ENCODE data around the gene CLDN7. TPM values are rescaled to one million over a fixed set of nuclear protein-coding genes. Genes with fewer than 3 reads are reported as not detected.

Gene CLDN7
- total RNA-seq, 2 donors from 2014 or later = 142 to 149 TPM

GRCh38 chr17:7290685-7291084 is 28.4 kb upstream of the CLDN7 start:
- Mint-ChIP-seq H3K36me3 (ENCODE audit: low read depth) (no peaks in the 10 kb centered on the region), H3K9me3 (no peaks in the 10 kb centered on the region), H3K4me1 (peaks cover 3% of the 10 kb centered on the region), H3K27me3 (ENCODE audit: insufficient read depth) (peaks cover 60% of the 10 kb centered on the region), H3K27ac (no peak overlapping the region), H3K4me3 (no peak overlapping the region)
- 87 to 89% methylated on average over 9 to 11 of the region's 11 CpGs for WGBS, 2 experiments (ENCODE audit: insufficient coverage in 1 of 2, insufficient read length in 1 of 2)
- Histone ChIP-seq H3K4me3 (ENCODE audit: low read length) (no peak overlapping the region), H3K4me1 (ENCODE audit: control insufficient read depth, insufficient read depth, low read length) (no peaks in the 10 kb centered on the region), H3K9me3 (ENCODE audit: control insufficient read depth, low read length) (no peaks in the 10 kb centered on the region), H3K36me3 (ENCODE audit: control insufficient read depth, insufficient read depth, low read length) (no peaks in the 10 kb centered on the region), H3K27ac (ENCODE audit: low read depth, low read length) (no peak overlapping the region), H3K27me3 (ENCODE audit: control insufficient read depth, insufficient read depth, low read length, poor library complexity, severe bottlenecking) (peaks cover 41% of the 10 kb centered on the region), H3K9ac (ENCODE audit: extremely low read depth, low read length, poor library complexity, severe bottlenecking) (no peak overlapping the region)
- no peak for DNase-seq
- TF ChIP-seq CTCF (conservative IDR thresholded peaks at IDR 0.05) = no peak

GRCh38 chr17:7290166-7290565 is 27.9 kb upstream of the CLDN7 start:
- Mint-ChIP-seq H3K27me3 (ENCODE audit: insufficient read depth) (peaks cover 55% of the 10 kb centered on the region), H3K36me3 (ENCODE audit: low read depth) (no peaks in the 10 kb centered on the region), H3K9me3 (no peaks in the 10 kb centered on the region), H3K4me3 (no peak overlapping the region), H3K4me1 (peaks cover 3% of the 10 kb centered on the region), H3K27ac (no peak overlapping the region)
- Histone ChIP-seq H3K4me1 (ENCODE audit: control insufficient read depth, insufficient read depth, low read length) (no peaks in the 10 kb centered on the region), H3K36me3 (ENCODE audit: control insufficient read depth, insufficient read depth, low read length) (no peaks in the 10 kb centered on the region), H3K9ac (ENCODE audit: extremely low read depth, low read length, poor library complexity, severe bottlenecking) (no peak overlapping the region), H3K27ac (ENCODE audit: low read depth, low read length) (no peak overlapping the region), H3K4me3 (ENCODE audit: low read length) (no peak overlapping the region), H3K27me3 (ENCODE audit: control insufficient read depth, insufficient read depth, low read length, poor library complexity, severe bottlenecking) (peaks cover 36% of the 10 kb centered on the region), H3K9me3 (ENCODE audit: control insufficient read depth, low read length) (no peaks in the 10 kb centered on the region)
- DNase-seq = no peak
- 93 to 95% methylated on average over 4 to 19 of the region's 19 CpGs for WGBS, 2 experiments (ENCODE audit: insufficient coverage in 1 of 2, insufficient read length in 1 of 2)
- TF ChIP-seq CTCF (conservative IDR thresholded peaks at IDR 0.05) = no peak

GRCh38 chr17:7289256-7290032 is 27.2 kb upstream of the CLDN7 start:
- Histone ChIP-seq H3K4me3 (ENCODE audit: low read length) (no peak overlapping the region), H3K27me3 (ENCODE audit: control insufficient read depth, insufficient read depth, low read length, poor library complexity, severe bottlenecking) (peaks cover 32% of the 10 kb centered on the region), H3K9ac (ENCODE audit: extremely low read depth, low read length, poor library complexity, severe bottlenecking) (no peak overlapping the region), H3K4me1 (ENCODE audit: control insufficient read depth, insufficient read depth, low read length) (no peaks in the 10 kb centered on the region), H3K9me3 (ENCODE audit: control insufficient read depth, low read length) (no peaks in the 10 kb centered on the region), H3K36me3 (ENCODE audit: control insufficient read depth, insufficient read depth, low read length) (no peaks in the 10 kb centered on the region), H3K27ac (ENCODE audit: low read depth, low read length) (no peak overlapping the region)
- no peaks in the 10 kb centered on the region for H3K36me3 Mint-ChIP-seq (ENCODE audit: low read depth)
- peaks cover 51% of the 10 kb centered on the region for H3K27me3 Mint-ChIP-seq (ENCODE audit: insufficient read depth)
- 92 to 93% methylated on average over 9 to 18 of the region's 18 CpGs for WGBS, 2 experiments (ENCODE audit: insufficient coverage in 1 of 2, insufficient read length in 1 of 2)
- no peak overlapping the region for H3K27ac Mint-ChIP-seq
- peaks cover 3% of the 10 kb centered on the region for H3K4me1 Mint-ChIP-seq
- TF ChIP-seq CTCF (conservative IDR thresholded peaks at IDR 0.05) = no peak
- no peak for DNase-seq
- no peaks in the 10 kb centered on the region for H3K9me3 Mint-ChIP-seq
- H3K4me3 Mint-ChIP-seq = no peak overlapping the region
